ENCODE measurements around the gene PRUNE2.

The PRUNE2 gene

GRCh38 chr9:76845254-76845653 lies 60.7 kb downstream of the PRUNE2 start:
- H3K27ac ChIP-seq (replicated peaks) = no peak overlapping the region
- no peaks in the 10 kb centered on the region for H3K27me3 ChIP-seq (ENCODE audit: insufficient read depth, poor library complexity, severe bottlenecking)
- H3K4me3 ChIP-seq (replicated peaks; ENCODE audit: insufficient read depth, low read length) = no peak overlapping the region
- no peak for DNase-seq (ENCODE audit: low read depth in 1 of 2, low spot score in 1 of 2)
- TF ChIP-seq POLR2AphosphoS5 (IDR thresholded peaks at IDR 0.05; ENCODE audit: low read depth) (no peak), SPI1 (IDR thresholded peaks at IDR 0.05; ENCODE audit: borderline replicate concordance, low read depth) (no peak), GABPA (IDR thresholded peaks at IDR 0.05; ENCODE audit: low read depth) (no peak)
- TF ChIP-seq, protein P1, sequence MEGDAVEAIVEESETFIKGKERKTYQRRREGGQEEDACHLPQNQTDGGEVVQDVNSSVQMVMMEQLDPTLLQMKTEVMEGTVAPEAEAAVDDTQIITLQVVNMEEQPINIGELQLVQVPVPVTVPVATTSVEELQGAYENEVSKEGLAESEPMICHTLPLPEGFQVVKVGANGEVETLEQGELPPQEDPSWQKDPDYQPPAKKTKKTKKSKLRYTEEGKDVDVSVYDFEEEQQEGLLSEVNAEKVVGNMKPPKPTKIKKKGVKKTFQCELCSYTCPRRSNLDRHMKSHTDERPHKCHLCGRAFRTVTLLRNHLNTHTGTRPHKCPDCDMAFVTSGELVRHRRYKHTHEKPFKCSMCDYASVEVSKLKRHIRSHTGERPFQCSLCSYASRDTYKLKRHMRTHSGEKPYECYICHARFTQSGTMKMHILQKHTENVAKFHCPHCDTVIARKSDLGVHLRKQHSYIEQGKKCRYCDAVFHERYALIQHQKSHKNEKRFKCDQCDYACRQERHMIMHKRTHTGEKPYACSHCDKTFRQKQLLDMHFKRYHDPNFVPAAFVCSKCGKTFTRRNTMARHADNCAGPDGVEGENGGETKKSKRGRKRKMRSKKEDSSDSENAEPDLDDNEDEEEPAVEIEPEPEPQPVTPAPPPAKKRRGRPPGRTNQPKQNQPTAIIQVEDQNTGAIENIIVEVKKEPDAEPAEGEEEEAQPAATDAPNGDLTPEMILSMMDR (IDR thresholded peaks at IDR 0.05; ENCODE audit: insufficient read depth, low read length) = no peak
- TF ChIP-seq, protein P2, sequence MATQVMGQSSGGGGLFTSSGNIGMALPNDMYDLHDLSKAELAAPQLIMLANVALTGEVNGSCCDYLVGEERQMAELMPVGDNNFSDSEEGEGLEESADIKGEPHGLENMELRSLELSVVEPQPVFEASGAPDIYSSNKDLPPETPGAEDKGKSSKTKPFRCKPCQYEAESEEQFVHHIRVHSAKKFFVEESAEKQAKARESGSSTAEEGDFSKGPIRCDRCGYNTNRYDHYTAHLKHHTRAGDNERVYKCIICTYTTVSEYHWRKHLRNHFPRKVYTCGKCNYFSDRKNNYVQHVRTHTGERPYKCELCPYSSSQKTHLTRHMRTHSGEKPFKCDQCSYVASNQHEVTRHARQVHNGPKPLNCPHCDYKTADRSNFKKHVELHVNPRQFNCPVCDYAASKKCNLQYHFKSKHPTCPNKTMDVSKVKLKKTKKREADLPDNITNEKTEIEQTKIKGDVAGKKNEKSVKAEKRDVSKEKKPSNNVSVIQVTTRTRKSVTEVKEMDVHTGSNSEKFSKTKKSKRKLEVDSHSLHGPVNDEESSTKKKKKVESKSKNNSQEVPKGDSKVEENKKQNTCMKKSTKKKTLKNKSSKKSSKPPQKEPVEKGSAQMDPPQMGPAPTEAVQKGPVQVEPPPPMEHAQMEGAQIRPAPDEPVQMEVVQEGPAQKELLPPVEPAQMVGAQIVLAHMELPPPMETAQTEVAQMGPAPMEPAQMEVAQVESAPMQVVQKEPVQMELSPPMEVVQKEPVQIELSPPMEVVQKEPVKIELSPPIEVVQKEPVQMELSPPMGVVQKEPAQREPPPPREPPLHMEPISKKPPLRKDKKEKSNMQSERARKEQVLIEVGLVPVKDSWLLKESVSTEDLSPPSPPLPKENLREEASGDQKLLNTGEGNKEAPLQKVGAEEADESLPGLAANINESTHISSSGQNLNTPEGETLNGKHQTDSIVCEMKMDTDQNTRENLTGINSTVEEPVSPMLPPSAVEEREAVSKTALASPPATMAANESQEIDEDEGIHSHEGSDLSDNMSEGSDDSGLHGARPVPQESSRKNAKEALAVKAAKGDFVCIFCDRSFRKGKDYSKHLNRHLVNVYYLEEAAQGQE (IDR thresholded peaks at IDR 0.05; ENCODE audit: insufficient replicate concordance, low read depth) = no peak

DNA sequence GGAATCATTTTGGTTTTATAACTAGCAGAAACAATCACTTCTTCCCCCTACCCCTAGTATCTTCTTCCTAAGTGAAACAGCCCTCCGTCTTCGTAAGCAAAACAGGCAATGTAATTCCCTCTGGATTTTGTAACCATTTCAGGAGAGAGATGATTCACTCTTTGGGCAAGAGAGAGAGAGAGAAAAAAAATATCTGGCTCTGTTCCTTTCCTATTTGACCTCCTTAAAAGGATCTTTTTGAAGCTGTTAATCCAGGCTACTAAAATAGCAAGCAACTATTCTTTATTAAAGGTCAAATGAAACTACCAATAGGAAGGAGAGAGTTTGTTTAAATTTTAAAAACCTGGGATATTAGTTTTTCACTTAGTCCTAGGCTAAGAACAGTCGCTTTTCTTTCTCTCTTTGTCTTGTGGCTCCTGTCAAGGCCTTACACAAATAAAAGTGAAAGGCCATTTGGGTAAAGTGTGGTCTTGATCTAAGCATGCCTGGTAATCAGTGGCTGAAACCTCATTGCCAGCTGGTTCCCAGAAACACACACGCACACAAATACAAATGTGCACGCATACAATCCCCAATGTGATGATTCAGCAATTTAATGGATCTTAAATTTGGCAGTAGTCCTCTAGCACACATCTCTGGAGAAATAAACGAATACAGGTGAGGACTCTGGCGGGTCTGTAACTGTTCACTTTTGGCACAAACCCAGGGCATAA lies 70.2 kb downstream of the PRUNE2 start:
- Histone ChIP-seq H3K27me3 (ENCODE audit: insufficient read depth, poor library complexity, severe bottlenecking) (no peaks in the 10 kb centered on the region), H3K27ac (replicated peaks) (no peak overlapping the region), H3K4me3 (replicated peaks; ENCODE audit: insufficient read depth, low read length) (no peak overlapping the region)
- no peak for DNase-seq (ENCODE audit: low read depth in 1 of 2, low spot score in 1 of 2)
- TF ChIP-seq SPI1 (IDR thresholded peaks at IDR 0.05; ENCODE audit: borderline replicate concordance, low read depth) (no peak), GABPA (IDR thresholded peaks at IDR 0.05; ENCODE audit: low read depth) (no peak), POLR2AphosphoS5 (IDR thresholded peaks at IDR 0.05; ENCODE audit: low read depth) (no peak)
- TF ChIP-seq, protein P2 (IDR thresholded peaks at IDR 0.05; ENCODE audit: insufficient replicate concordance, low read depth) = no peak
- TF ChIP-seq, protein P1 (IDR thresholded peaks at IDR 0.05; ENCODE audit: insufficient read depth, low read length) = no peak

DNA sequence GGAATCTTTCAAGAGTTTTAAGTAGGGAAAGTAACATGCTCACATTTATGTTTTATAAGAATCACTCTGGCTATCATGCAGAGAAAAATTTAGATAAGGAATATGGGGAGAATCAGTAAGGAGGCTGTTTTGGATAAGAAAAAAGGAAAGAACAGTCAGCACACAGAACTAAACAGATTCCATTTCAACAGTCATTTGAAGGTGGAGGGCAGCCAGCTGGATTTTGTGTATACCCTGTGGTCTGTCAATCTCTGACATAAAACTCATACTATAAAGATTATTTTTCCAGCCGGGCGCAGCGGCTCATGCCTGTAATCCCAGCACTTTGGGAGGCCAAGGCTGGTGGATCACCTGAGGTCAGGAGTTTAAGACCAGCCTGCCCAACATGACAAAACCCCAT lies 77.5 kb downstream of the PRUNE2 start:
- TF ChIP-seq, protein P1 (IDR thresholded peaks at IDR 0.05; ENCODE audit: insufficient read depth, low read length) = no peak
- no peak for TF ChIP-seq SPI1 (IDR thresholded peaks at IDR 0.05; ENCODE audit: borderline replicate concordance, low read depth)
- TF ChIP-seq, protein P2 (IDR thresholded peaks at IDR 0.05; ENCODE audit: insufficient replicate concordance, low read depth) = no peak
- no peak for TF ChIP-seq GABPA (IDR thresholded peaks at IDR 0.05; ENCODE audit: low read depth)
- no peak for TF ChIP-seq POLR2AphosphoS5 (IDR thresholded peaks at IDR 0.05; ENCODE audit: low read depth)
- no peak overlapping the region for H3K4me3 ChIP-seq (replicated peaks; ENCODE audit: insufficient read depth, low read length)
- H3K27ac ChIP-seq (replicated peaks) = no peak overlapping the region
- DNase-seq (ENCODE audit: low read depth in 1 of 2, low spot score in 1 of 2) = no peak
- H3K27me3 ChIP-seq (ENCODE audit: insufficient read depth, poor library complexity, severe bottlenecking) = no peaks in the 10 kb centered on the region

Measured in HL-60 (cell line).